GM12864 (cell line): ENCODE data around the gene ATN1.

Experiments
- DNase-seq: peaks from one replicate; pipeline ENCODE4 v3.0.0-alpha.2; 2011; ENCODE audit warnings: low read depth
- H3K4me3 ChIP-seq: 2 replicates; pipeline ENCODE4 v1.5.1; 2011; ENCODE audit warnings: mild to moderate bottlenecking, low read depth, low read length, control low read depth
- CTCF ChIP-seq: IDR thresholded peaks from 2 replicates; pipeline ENCODE4 v1.5.1; 2011; ENCODE audit warnings: low read depth, mild to moderate bottlenecking, moderate library complexity, low read length, control low read depth, inconsistent platforms; ENCODE audit errors: missing control alignments

ATN1 gene

GRCh38 chr12:6954316-6955107 lies 26.8 kb downstream of the ATN1 start:
- TF ChIP-seq CTCF: no peak
- H3K4me3 ChIP-seq: peak overlapping the region; percentile 93
- DNase-seq: no peak

- no peak for DNase-seq
- H3K4me3 ChIP-seq: peak overlapping the region; percentile 93
- no peak for TF ChIP-seq CTCF
Observed at GRCh38 chr12:6955108-6956020, 27.6 kb downstream of the ATN1 start.

- DNase-seq: no peak
- peak overlapping the region; percentile 93 for H3K4me3 ChIP-seq
- no peak for TF ChIP-seq CTCF
Observed at GRCh38 chr12:6956021-6956727, 28.4 kb downstream of the ATN1 start.

GRCh38 chr12:6957151-6957701 lies 29.5 kb downstream of the ATN1 start:
- peak overlapping the region; percentile 93 for H3K4me3 ChIP-seq
- no peak for DNase-seq
- TF ChIP-seq CTCF: no peak

GRCh38 chr12:6957741-6958608 lies 30.2 kb downstream of the ATN1 start:
- no peak for TF ChIP-seq CTCF
- H3K4me3 ChIP-seq: peak overlapping the region; percentile 93
- DNase-seq: no peak

- DNase-seq: no peak
- TF ChIP-seq CTCF: no peak
- H3K4me3 ChIP-seq: peak overlapping the region; percentile 93
Observed at GRCh38 chr12:6958609-6959057, 30.9 kb downstream of the ATN1 start.
